Tibial nerve (tissue), 4 donors: ENCODE results near the gene GNPAT.

Experiments
- CTCF ChIP-seq, 5 experiments: fragments of 200-600 bp in 3 of 5; fragments of 450-650 bp in 2 of 5; sonication (generic) in 3 of 5; IDR thresholded peaks; one replicate each; pipeline ENCODE4 v1.5.1; 2016 to 2019; ENCODE audit warnings: antibody characterized with exemption in 5 of 5, mild to moderate bottlenecking in 3 of 5, moderate library complexity in 2 of 5
- EP300 ChIP-seq, 2 donors: sonication (generic); formaldehyde crosslinking; IDR thresholded peaks; one replicate each; pipeline ENCODE4 v1.6.1; 2017; ENCODE audit warnings: antibody characterized with exemption in 2 of 2, mild to moderate bottlenecking in 1 of 2
- POLR2A ChIP-seq, 2 donors: fragments of 450-650 bp; IDR thresholded peaks; one replicate each; pipeline ENCODE4 v1.6.1; 2017; ENCODE audit warnings: antibody characterized with exemption in 2 of 2, mild to moderate bottlenecking in 2 of 2, moderate library complexity in 2 of 2

GRCh38 chr1:231240883-231241735 is at the start of gene GNPAT:
- TF ChIP-seq CTCF (IDR thresholded peaks at IDR 0.05) (no peak), EP300 (IDR thresholded peaks at IDR 0.05) (peak in 1 of 2 donors; percentile 96), POLR2A (IDR thresholded peaks at IDR 0.05) (peak; percentile 58 to 76)
